ENCODE data around the gene TMEM25.
"Not testable (repeated sequence)": the region's sequence is repeated elsewhere in the genome, so short reads cannot be mapped to it uniquely, and the experiment has no call there.

Gene TMEM25

GRCh38 chr11:118530683-118531596 lies at the start of gene TMEM25:
TSS of gene TMEM25 (plus strand) at chr11:118531192. CDS start at chr11:118531802, 610 bp downstream.
- peak; percentile 78 for DNase-seq (ENCODE audit: low spot score)

GRCh38 chr11:118481238-118481637 lies 49.8 kb upstream of the TMEM25 start:
- DNase-seq (ENCODE audit: low spot score) = not testable (repeated sequence)

DNA sequence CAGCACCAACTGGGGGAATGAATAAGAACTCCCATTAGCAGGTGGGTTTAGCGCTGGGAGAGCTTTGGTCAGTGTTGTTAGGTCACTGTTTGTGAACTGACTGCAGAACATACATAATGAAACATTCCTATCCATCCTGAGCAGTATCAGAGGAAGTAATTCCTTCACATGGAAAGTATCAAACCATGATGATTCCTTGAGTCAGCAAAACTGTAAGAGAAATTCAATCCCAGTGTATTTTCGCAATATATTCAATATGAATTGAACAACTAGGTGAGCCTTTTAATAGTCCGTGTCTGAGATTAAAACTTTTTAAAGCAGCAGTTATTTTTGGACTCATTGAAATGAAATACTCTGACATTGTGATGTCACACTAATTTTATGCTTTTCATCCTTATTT lies 46.6 kb upstream of the TMEM25 start:
- DNase-seq (ENCODE audit: low spot score) = no peak

DNA sequence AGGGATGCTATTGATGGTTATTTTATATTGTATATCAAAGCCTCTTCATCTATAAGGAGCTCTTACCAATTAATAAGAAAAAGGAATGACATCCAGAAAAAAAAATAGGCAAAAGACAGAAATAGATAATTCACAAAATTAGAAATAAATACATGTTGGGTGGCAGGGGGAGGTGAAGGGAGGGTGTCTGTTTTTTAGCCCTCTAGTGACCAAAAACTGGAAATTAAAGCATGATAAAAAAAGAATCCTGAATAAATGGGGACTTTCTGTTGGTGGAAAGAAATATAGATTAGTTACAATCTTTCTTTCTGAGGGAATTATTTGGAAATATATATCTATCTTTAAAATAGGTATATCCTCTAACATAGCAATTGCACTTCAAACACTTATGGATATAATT lies 45.7 kb upstream of the TMEM25 start:
- no peak for DNase-seq (ENCODE audit: low spot score)

DNA sequence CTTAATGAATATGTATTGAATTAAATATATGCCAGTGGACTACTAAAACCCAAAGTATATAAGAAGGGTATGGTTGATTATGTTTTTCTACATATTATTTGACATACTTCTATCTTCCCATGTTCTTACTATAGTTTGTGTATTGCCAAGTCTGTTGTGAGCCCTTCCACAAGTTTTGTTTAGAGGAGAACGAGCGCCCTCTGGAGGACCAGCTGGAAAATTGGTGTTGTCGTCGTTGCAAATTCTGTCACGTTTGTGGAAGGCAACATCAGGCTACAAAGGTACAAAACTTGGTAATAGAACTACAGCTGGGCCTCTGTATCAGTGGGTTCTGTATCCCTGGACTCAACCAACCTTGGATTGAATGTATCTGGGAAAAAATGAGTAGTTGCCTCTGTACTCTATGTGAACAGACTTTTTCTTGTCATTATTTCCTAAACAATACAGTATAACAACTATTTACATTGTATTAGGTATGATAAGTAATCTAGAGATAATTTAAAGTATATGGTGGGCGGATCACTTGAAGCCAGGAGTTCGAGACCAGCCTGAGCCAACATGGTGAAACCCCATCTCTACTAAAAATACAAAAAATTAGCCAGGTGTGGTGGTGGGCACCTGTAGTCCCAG lies 42.4 kb upstream of the TMEM25 start:
- DNase-seq (ENCODE audit: low spot score) = peak; percentile 74

DNA sequence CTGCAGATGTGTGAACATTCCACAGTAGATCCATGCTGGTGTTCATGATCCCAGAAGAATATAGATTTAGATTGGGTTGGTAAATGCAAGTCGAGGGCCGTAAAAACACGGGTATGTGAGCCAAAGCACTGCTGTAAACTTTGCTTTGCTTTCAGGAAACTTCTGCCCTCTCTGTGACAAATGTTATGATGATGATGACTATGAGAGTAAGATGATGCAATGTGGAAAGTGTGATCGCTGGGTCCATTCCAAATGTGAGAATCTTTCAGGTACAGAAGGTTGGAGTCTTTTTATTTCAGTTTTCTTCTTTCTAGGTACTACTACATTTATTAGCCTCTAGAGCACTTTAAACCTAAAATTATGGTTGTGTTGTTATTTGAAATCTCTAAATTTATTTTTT lies 40.0 kb upstream of the TMEM25 start:
- no peak for DNase-seq (ENCODE audit: low spot score)

DNA sequence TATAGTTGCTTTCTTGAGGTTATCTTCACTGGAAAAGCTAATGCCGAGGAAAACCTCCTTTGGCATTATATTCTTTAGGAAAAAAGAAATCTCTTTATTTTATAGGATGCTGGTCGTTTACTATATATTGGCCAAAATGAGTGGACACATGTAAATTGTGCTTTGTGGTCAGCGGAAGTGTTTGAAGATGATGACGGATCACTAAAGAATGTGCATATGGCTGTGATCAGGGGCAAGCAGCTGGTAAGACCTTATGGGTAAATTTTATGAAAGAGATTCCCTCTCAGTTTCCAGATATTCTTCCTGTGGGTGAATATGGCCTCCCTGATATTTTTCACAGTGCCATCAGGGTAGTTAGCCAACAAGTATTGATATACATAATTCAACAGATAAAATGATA lies 33.2 kb upstream of the TMEM25 start:
- DNase-seq (ENCODE audit: low spot score) = no peak

DNA sequence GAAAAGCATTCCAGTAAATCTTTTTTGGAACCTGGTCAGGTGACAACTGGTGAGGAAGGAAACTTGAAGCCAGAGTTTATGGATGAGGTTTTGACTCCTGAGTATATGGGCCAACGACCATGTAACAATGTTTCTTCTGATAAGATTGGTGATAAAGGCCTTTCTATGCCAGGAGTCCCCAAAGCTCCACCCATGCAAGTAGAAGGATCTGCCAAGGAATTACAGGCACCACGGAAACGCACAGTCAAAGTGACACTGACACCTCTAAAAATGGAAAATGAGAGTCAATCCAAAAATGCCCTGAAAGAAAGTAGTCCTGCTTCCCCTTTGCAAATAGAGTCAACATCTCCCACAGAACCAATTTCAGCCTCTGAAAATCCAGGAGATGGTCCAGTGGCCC lies 27.8 kb upstream of the TMEM25 start:
- no peak for DNase-seq (ENCODE audit: low spot score)

DNA sequence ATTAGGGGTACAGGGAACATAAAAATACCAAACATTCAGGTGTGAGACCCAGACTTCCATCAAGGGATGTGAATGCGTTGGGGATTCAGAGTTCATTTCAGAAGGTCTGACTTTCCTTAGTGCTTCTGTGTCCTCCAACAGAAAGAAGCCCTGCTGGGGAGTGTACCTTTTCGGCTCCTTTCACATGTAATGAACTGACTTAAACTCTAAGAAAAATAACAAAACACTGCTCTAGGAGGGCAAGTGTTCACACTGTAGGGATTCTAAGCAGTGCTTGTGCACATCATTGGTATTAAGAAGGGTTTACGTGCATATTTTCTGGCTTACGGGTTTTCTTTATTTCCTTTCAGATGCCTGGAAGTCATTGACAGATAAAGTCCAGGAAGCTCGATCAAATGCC lies 19.4 kb upstream of the TMEM25 start:
- no peak for DNase-seq (ENCODE audit: low spot score)

- DNase-seq (ENCODE audit: low spot score) = no peak
Measured at GRCh38 chr11:118514103-118514502, 16.9 kb upstream of the TMEM25 start.

GRCh38 chr11:118519549-118519948 lies 11.4 kb upstream of the TMEM25 start:
- DNase-seq (ENCODE audit: low spot score) = no peak

DNA sequence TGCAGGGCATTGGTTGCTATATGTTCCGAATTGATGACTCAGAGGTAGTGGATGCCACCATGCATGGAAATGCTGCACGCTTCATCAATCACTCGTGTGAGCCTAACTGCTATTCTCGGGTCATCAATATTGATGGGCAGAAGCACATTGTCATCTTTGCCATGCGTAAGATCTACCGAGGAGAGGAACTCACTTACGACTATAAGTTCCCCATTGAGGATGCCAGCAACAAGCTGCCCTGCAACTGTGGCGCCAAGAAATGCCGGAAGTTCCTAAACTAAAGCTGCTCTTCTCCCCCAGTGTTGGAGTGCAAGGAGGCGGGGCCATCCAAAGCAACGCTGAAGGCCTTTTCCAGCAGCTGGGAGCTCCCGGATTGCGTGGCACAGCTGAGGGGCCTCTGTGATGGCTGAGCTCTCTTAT lies 9.1 kb upstream of the TMEM25 start:
- no peak for DNase-seq (ENCODE audit: low spot score)

DNA sequence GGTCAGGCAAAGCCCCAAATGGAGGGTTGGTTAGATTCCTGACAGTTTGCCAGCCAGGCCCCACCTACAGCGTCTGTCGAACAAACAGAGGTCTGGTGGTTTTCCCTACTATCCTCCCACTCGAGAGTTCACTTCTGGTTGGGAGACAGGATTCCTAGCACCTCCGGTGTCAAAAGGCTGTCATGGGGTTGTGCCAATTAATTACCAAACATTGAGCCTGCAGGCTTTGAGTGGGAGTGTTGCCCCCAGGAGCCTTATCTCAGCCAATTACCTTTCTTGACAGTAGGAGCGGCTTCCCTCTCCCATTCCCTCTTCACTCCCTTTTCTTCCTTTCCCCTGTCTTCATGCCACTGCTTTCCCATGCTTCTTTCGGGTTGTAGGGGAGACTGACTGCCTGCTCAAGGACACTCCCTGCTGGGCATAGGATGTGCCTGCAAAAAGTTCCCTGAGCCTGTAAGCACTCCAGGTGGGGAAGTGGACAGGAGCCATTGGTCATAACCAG lies 8.4 kb upstream of the TMEM25 start:
- DNase-seq (ENCODE audit: low spot score) = no peak

DNA sequence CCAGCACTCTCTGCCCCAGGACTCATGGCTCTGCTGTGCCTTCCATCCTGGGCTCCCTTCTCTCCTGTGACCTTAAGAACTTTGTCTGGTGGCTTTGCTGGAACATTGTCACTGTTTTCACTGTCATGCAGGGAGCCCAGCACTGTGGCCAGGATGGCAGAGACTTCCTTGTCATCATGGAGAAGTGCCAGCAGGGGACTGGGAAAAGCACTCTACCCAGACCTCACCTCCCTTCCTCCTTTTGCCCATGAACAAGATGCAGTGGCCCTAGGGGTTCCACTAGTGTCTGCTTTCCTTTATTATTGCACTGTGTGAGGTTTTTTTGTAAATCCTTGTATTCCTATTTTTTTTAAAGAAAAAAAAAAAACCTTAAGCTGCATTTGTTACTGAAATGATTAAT lies 6.6 kb upstream of the TMEM25 start:
- DNase-seq (ENCODE audit: low spot score) = no peak

DNA sequence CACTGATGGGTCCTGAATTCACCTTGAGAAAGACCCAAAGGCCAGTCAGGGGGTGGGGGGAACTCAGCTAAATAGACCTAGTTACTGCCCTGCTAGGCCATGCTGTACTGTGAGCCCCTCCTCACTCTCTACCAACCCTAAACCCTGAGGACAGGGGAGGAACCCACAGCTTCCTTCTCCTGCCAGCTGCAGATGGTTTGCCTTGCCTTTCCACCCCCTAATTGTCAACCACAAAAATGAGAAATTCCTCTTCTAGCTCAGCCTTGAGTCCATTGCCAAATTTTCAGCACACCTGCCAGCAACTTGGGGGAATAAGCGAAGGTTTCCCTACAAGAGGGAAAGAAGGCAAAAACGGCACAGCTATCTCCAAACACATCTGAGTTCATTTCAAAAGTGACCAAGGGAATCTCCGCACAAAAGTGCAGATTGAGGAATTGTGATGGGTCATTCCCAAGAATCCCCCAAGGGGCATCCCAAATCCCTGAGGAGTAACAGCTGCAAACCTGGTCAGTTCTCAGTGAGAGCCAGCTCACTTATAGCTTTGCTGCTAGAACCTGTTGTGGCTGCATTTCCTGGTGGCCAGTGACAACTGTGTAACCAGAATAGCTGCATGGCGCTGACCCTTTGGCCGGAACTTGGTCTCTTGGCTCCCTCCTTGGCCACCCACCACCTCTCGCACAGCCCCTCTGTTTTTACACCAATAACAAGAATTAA lies 6.1 kb upstream of the TMEM25 start:
- DNase-seq (ENCODE audit: low spot score) = no peak

DNA sequence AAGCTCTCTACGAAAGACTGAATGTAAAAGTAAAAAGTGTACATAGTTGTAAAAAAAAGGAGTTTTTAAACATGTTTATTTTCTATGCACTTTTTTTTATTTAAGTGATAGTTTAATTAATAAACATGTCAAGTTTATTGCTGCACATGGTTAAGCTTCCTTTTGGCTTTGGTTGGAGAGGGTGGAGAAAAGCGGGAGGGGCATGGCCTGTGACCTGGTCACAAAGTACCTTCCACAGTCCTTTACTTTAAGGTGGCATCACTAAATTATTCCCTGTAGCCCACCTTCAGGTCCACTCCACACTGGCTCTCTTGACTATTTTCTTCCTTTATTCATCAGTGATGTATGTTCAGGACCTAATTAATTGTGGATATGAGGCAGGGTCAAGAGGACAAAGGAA lies 4.3 kb upstream of the TMEM25 start:
- no peak for DNase-seq (ENCODE audit: low spot score)

DNA sequence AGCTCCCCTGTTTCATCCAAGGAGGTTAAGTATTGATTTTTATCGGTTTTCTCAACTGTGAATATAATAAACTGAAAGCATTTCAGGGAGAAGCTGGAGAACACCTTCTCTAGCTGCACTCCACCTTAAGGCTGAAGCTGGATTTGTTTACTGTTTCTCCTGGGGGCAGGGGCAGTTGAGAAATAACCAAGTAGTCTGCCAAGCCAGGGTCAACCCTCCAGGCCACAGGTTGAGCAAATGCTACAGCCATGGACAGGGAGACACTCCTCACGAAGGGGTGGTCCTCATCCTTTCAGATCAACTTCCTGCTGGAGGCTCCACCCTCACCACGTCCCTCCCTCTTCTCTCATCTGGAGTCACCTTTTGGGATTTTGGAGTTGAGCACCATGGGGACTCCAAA lies 3.9 kb upstream of the TMEM25 start, which contains the start of gene TTC36:
Gene TTC36 (plus strand): TSS at position 366 of the 400 bp plus-strand sequence. CDS start 21 bp downstream, at position 387.
- no peak for DNase-seq (ENCODE audit: low spot score)

- DNase-seq (ENCODE audit: low spot score) = no peak
Measured at GRCh38 chr11:118528511-118528910, 2.5 kb upstream of the TMEM25 start.

DNA sequence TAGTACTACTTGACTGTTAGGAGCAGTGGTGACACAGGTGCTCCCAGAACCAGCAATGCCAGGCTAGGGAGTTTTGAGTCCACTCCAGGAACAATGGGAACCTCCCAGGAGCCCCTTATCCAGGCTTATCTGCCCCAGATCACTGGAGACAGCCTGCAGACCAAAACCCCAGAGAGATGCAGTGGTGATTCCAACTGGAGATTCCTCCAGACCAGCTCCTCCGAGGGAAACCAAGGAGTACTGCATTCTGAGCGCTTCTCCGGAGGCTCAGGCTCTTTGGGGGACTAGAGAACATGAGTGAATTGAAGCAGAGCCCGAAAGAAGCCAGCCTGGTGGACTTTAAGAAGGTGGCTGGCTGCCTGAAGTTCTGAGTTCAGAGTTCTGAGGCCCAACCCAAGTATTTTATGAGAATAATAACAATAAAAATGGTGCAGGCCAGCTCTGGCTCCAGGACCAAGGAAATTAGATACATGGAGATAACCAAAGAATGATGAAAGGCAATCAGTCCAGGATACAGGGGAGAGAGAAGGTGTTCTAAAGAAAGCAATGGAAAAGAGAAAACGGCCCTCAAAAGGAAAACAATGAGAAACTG lies 1.3 kb upstream of the TMEM25 start:
- DNase-seq (ENCODE audit: low spot score) = no peak

- DNase-seq (ENCODE audit: low spot score) = no peak
Measured at GRCh38 chr11:118530180-118530682, 761 bp upstream of the TMEM25 start.

DNA sequence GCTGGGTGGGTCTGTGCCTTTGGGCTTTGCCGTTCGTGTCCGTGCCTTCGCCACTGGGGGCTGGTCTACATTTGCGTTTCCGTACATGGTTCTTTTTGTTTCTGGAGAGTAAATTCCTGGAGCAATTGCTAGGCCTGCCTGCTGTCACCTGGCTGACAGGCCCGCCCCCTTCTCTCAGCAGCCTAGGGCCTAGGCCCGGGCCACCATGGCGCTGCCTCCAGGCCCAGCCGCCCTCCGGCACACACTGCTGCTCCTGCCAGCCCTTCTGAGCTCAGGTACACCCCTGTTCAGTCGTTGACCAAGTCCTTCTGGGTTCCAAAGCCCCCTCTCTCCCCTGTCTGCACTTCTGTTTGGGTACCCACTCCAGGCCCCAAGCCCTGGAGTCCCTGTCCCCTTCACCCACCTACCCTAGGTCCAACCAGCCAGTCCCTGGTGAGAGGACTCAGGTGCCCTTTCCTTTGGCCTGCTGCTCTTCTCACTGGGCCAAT lies 649 bp downstream of the TMEM25 start:
- peak; percentile 27 for DNase-seq (ENCODE audit: low spot score)

DNA sequence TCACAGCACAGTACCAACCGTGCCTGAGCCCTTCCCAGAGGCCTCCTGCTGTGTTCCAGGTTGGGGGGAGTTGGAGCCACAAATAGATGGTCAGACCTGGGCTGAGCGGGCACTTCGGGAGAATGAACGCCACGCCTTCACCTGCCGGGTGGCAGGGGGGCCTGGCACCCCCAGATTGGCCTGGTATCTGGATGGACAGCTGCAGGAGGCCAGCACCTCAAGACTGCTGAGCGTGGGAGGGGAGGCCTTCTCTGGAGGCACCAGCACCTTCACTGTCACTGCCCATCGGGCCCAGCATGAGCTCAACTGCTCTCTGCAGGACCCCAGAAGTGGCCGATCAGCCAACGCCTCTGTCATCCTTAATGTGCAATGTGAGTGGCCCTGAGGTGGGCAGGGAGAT lies 1.1 kb downstream of the TMEM25 start:
- no peak for DNase-seq (ENCODE audit: low spot score)

All from putamen (tissue), 1 donor.